H9 (cell line): ENCODE results near the gene IMPDH2. TPM values are rescaled to one million over a fixed set of nuclear protein-coding genes. Genes with fewer than 3 reads are reported as not detected.

Source experiments
- DNase-seq: peaks from one replicate; pipeline ENCODE4 v3.0.0-alpha.2; 2017
- H2AFZ ChIP-seq: one replicate; pipeline ENCODE4 v1.6.1; 2013; ENCODE audit warnings: mild to moderate bottlenecking, low read length, control low read depth, moderate library complexity
- H2AK5ac ChIP-seq: 2 replicates; pipeline ENCODE4 v1.6.1; 2013; ENCODE audit warnings: low read length, control low read depth, mixed read lengths; ENCODE audit not compliant: insufficient read length
- H2BK120ac ChIP-seq: one replicate; pipeline ENCODE4 v1.6.1; 2013; ENCODE audit warnings: low read depth, mild to moderate bottlenecking, low read length, control low read depth, inconsistent platforms; ENCODE audit not compliant: poor library complexity, severe bottlenecking
- H2BK12ac ChIP-seq: 2 replicates; pipeline ENCODE4 v1.6.1; 2013; ENCODE audit warnings: low read length, control low read depth, mixed read lengths, low read depth; ENCODE audit not compliant: insufficient read length
- H2BK15ac ChIP-seq: 2 replicates; pipeline ENCODE4 v1.6.1; 2013; ENCODE audit warnings: low read depth, low read length, control low read depth
- H2BK20ac ChIP-seq: one replicate; pipeline ENCODE4 v1.6.1; 2013; ENCODE audit warnings: low read depth, mild to moderate bottlenecking, low read length, control low read depth, inconsistent platforms; ENCODE audit not compliant: poor library complexity, severe bottlenecking
- H2BK5ac ChIP-seq: 2 replicates; pipeline ENCODE4 v1.6.1; 2013; ENCODE audit warnings: low read length, control low read depth, mixed read lengths; ENCODE audit not compliant: insufficient read length
- H3K14ac ChIP-seq: 2 replicates; pipeline ENCODE4 v1.6.1; 2013; ENCODE audit warnings: low read length, control low read depth; ENCODE audit not compliant: insufficient read depth
- H3K18ac ChIP-seq: 2 replicates; pipeline ENCODE4 v1.6.1; 2013; ENCODE audit warnings: low read depth, mild to moderate bottlenecking, mixed read lengths, low read length, control low read depth; ENCODE audit not compliant: insufficient read length
- H3K23ac ChIP-seq: 2 replicates; pipeline ENCODE4 v1.6.1; 2013; ENCODE audit warnings: low read length, control low read depth, mixed read lengths, low read depth; ENCODE audit not compliant: insufficient read length
- H3K23me2 ChIP-seq: 2 replicates; pipeline ENCODE4 v1.6.1; 2013; ENCODE audit warnings: low read depth, mild to moderate bottlenecking, mixed read lengths, low read length, control low read depth; ENCODE audit not compliant: insufficient read length, poor library complexity, severe bottlenecking
- H3K27ac ChIP-seq: 2 replicates; pipeline ENCODE4 v1.5.1; 2013; ENCODE audit warnings: low read length, control low read depth, mixed read lengths, low read depth; ENCODE audit not compliant: insufficient read length
- H3K27me3 ChIP-seq: 2 replicates; pipeline ENCODE4 v1.6.1; 2013; ENCODE audit warnings: low read length, control low read depth, inconsistent platforms; ENCODE audit not compliant: insufficient read depth
- H3K4ac ChIP-seq: 2 replicates; pipeline ENCODE4 v1.6.1; 2013; ENCODE audit warnings: low read depth, mild to moderate bottlenecking, control low read depth, inconsistent platforms, low read length, moderate library complexity
- H3K4me1 ChIP-seq: 2 replicates; pipeline ENCODE4 v1.6.1; 2013; ENCODE audit warnings: low read length, control low read depth, inconsistent platforms; ENCODE audit not compliant: insufficient read depth
- H3K4me2 ChIP-seq: 2 replicates; pipeline ENCODE4 v1.6.1; 2013; ENCODE audit warnings: low read length, control low read depth, mixed read lengths; ENCODE audit not compliant: insufficient read length, insufficient read depth
- H3K56ac ChIP-seq: 2 replicates; pipeline ENCODE4 v1.6.1; 2013; ENCODE audit warnings: low read depth, mild to moderate bottlenecking, mixed read lengths, low read length, control low read depth; ENCODE audit not compliant: insufficient read length
- H3K79me1 ChIP-seq: 2 replicates; pipeline ENCODE4 v1.6.1; 2013; ENCODE audit warnings: low read depth, mild to moderate bottlenecking, moderate library complexity, low read length, control low read depth, inconsistent platforms; ENCODE audit not compliant: insufficient read depth, poor library complexity, severe bottlenecking
- H3K79me2 ChIP-seq: 2 replicates; pipeline ENCODE4 v1.6.1; 2013; ENCODE audit warnings: low read length, control low read depth, inconsistent platforms; ENCODE audit not compliant: insufficient read depth
- H3K9ac ChIP-seq: 2 replicates; pipeline ENCODE4 v1.6.1; 2013; ENCODE audit warnings: low read length, control low read depth, mixed read lengths; ENCODE audit not compliant: insufficient read length; ENCODE audit errors: extremely low read depth
- H3K9me3 ChIP-seq: one replicate; pipeline ENCODE4 v1.6.1; 2013; ENCODE audit warnings: low read depth, low read length, inconsistent platforms; ENCODE audit not compliant: control insufficient read depth
- H3T11ph ChIP-seq: one replicate; pipeline ENCODE4 v1.6.1; 2013; ENCODE audit warnings: mild to moderate bottlenecking, low read length, control low read depth, inconsistent platforms
- H4K20me1 ChIP-seq: one replicate; pipeline ENCODE4 v1.6.1; 2013; ENCODE audit not compliant: control insufficient read depth, insufficient read length, insufficient read depth
- H4K5ac ChIP-seq: 2 replicates; pipeline ENCODE4 v1.6.1; 2013; ENCODE audit warnings: low read depth, mild to moderate bottlenecking, mixed read lengths, low read length, control low read depth; ENCODE audit not compliant: insufficient read length
- H4K8ac ChIP-seq: replicated peaks from 2 replicates; pipeline ENCODE4 v1.6.1; 2013; ENCODE audit warnings: low read length, control low read depth, mixed read lengths, low read depth; ENCODE audit not compliant: insufficient read length
- H4K91ac ChIP-seq: 2 replicates; pipeline ENCODE4 v1.6.1; 2013; ENCODE audit warnings: low read depth, mild to moderate bottlenecking, moderate library complexity, mixed read lengths, low read length, control low read depth; ENCODE audit not compliant: insufficient read length
- H3K27ac Mint-ChIP-seq, 3 experiments: 2 replicates in 2 of 3; 3 replicates in 1 of 3; pipeline ENCODE4 v1.8.0; 2020 to 2021; ENCODE audit warnings: mixed read lengths in 3 of 3, mild to moderate bottlenecking in 1 of 3, moderate library complexity in 1 of 3
- H3K27me3 Mint-ChIP-seq: 2 replicates; pipeline ENCODE4 v1.8.0; 2021; ENCODE audit warnings: low read depth, mild to moderate bottlenecking, moderate library complexity, mixed read lengths
- H3K36me3 Mint-ChIP-seq, 3 experiments: 2 replicates in 2 of 3; 3 replicates in 1 of 3; pipeline ENCODE4 v1.8.0; 2020 to 2021; ENCODE audit warnings: low read depth in 3 of 3, mixed read lengths in 3 of 3; ENCODE audit not compliant: insufficient read depth in 1 of 3
- H3K4me1 Mint-ChIP-seq, 2 experiments: 2 replicates each; pipeline ENCODE4 v1.8.0; 2020; ENCODE audit warnings: mixed read lengths in 2 of 2
- H3K4me3 Mint-ChIP-seq, 2 experiments: 2 replicates in 1 of 2; 3 replicates in 1 of 2; pipeline ENCODE4 v1.8.0; 2020 to 2021; ENCODE audit warnings: mild to moderate bottlenecking in 2 of 2, mixed read lengths in 2 of 2, moderate library complexity in 1 of 2
- H3K9me3 Mint-ChIP-seq, 2 experiments: 2 replicates in 1 of 2; 3 replicates in 1 of 2; pipeline ENCODE4 v1.8.0; 2020; ENCODE audit warnings: mild to moderate bottlenecking in 2 of 2, mixed read lengths in 2 of 2, moderate library complexity in 1 of 2
- WGBS: extraction: QIAGEN DNeasy Blood & Tissue Kit; methylation state at CpG from one replicate; pipeline ENCODE4 v1.1.7; 2013; ENCODE audit warnings: missing lambda C conversion rate, low lambda C conversion rate, mixed read lengths; ENCODE audit not compliant: insufficient read length; ENCODE audit errors: extremely low coverage; 5-methylcytosine and 5-hydroxymethylcytosine counted together
- total RNA-seq: library from RNA; stranded (reverse); gene quantifications from 2 replicates; pipeline ENCODE4 v1.2.1, GENCODE V29; 2021
- TF ChIP-seq, protein P1 (sequence below): fragments of 200-600 bp; sonication (generic); conservative IDR thresholded peaks from 3 replicates; pipeline ENCODE4 v1.8.0; 2021; ENCODE audit warnings: antibody characterized with exemption, mild to moderate bottlenecking

Gene IMPDH2
- total RNA-seq, 1 experiment from 2014 or later, result 408 TPM

DNA sequence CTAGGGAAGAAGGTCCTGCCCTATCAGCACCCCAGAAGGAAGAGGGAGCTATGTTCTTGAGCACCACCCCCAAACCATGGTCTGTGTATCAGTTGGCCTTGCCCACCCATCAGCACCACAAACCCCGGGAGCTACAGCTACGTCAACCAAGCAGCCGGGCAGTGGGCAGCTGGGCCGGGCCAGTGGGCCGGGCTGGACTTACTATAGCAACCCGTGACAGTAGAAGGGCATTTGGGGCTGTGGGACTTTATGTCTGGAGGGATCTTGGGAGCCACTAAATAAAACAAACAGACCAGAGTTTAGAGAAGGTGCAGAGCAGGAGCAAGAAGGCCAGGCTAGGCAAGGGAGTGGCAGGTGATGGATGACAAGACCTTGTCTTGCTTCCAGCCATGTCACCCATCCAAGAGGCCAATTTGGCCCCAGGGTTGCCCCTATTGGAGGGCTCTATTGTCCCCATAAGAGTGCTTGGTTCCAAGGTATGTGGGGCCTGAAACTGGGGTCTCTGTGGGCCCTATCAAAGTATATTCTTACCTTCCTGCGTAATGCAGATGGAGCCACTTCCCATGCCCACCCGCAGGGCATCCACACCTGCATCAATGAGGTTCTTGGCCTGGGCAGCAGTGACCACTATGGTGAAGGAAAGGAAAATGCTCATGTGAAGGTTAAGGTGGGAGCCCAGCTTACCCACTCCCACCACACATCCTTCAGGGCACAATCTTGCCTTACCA lies 3.2 kb downstream of the IMPDH2 start:
- Histone ChIP-seq H4K91ac (no peak overlapping the region), H3K79me2 (no peaks in the 10 kb centered on the region), H2BK20ac (no peak overlapping the region), H3K9ac (no peak overlapping the region), H2BK120ac (no peak overlapping the region), H4K8ac (no peak overlapping the region), H2AK5ac (no peak overlapping the region), H3K27ac (no peak overlapping the region), H2BK15ac (no peak overlapping the region), H3K79me1 (no peaks in the 10 kb centered on the region), H3K4me1 (no peaks in the 10 kb centered on the region), H4K5ac (no peak overlapping the region), H3K23ac (no peak overlapping the region), H4K20me1 (peaks cover 7% of the 10 kb centered on the region), H3T11ph (no peak overlapping the region), H3K18ac (no peak overlapping the region), H3K4me2 (no peak overlapping the region), H3K56ac (no peak overlapping the region), H2AFZ (no peak overlapping the region), H3K23me2 (peaks cover 12% of the 10 kb centered on the region), H3K9me3 (no peaks in the 10 kb centered on the region), H3K27me3 (no peaks in the 10 kb centered on the region), H2BK12ac (no peak overlapping the region), H2BK5ac (no peak overlapping the region), H3K4ac (no peak overlapping the region), H3K14ac (no peak overlapping the region)
- TF ChIP-seq, protein P1, sequence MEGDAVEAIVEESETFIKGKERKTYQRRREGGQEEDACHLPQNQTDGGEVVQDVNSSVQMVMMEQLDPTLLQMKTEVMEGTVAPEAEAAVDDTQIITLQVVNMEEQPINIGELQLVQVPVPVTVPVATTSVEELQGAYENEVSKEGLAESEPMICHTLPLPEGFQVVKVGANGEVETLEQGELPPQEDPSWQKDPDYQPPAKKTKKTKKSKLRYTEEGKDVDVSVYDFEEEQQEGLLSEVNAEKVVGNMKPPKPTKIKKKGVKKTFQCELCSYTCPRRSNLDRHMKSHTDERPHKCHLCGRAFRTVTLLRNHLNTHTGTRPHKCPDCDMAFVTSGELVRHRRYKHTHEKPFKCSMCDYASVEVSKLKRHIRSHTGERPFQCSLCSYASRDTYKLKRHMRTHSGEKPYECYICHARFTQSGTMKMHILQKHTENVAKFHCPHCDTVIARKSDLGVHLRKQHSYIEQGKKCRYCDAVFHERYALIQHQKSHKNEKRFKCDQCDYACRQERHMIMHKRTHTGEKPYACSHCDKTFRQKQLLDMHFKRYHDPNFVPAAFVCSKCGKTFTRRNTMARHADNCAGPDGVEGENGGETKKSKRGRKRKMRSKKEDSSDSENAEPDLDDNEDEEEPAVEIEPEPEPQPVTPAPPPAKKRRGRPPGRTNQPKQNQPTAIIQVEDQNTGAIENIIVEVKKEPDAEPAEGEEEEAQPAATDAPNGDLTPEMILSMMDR, result no peak
- peaks cover 56 to 79% (median 62%) of the 10 kb centered on the region in 3 experiments for H3K36me3 Mint-ChIP-seq
- no CpG with 5 or more reads among the region's 8 CpGs for WGBS
- no peaks in the 10 kb centered on the region; the same call in none of the 2 replicates for H3K27me3 Mint-ChIP-seq
- peaks cover 20 to 30% of the 10 kb centered on the region in 2 experiments for H3K4me1 Mint-ChIP-seq
- no peak overlapping the region for H3K4me3 Mint-ChIP-seq
- H3K9me3 Mint-ChIP-seq, result no peaks in the 10 kb centered on the region
- no peak for DNase-seq
- H3K27ac Mint-ChIP-seq, result peak overlapping the region in 2 of 3 experiments; percentile 53 to 74; a peak in 4 of 7 replicates
